NCI-H69 (cell line): Measurements from ENCODE around the gene CAMSAP2.

Source experiments
- DNase-seq: peaks from one replicate; lab custom pipeline; 2025; lab: John Stamatoyannopoulos, UW

The CAMSAP2 gene

DNA sequence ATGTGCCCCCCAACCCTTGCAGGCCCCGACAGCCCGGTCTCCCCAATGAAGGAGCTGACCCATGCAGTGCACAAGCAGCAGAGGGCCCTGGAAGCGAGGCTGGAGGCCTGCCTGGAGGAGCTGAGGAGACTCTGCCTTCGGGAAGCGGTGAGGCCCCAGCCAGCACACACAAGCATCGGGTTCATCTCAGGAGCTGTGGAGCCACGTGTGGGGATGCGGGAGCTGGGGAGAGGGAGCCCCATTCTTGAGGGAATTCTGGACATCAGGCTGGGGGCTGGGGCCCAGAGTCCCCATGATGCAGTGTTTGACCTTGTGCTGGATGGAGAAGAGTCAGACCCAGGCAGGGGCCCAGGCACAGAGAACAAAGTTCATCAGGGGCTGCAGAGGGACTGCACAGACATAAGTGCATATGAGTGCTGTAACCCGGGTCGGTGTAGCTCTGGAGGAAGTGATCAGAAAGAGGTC, 160.8 kb downstream of the CAMSAP2 start:
- no peak for DNase-seq

DNA sequence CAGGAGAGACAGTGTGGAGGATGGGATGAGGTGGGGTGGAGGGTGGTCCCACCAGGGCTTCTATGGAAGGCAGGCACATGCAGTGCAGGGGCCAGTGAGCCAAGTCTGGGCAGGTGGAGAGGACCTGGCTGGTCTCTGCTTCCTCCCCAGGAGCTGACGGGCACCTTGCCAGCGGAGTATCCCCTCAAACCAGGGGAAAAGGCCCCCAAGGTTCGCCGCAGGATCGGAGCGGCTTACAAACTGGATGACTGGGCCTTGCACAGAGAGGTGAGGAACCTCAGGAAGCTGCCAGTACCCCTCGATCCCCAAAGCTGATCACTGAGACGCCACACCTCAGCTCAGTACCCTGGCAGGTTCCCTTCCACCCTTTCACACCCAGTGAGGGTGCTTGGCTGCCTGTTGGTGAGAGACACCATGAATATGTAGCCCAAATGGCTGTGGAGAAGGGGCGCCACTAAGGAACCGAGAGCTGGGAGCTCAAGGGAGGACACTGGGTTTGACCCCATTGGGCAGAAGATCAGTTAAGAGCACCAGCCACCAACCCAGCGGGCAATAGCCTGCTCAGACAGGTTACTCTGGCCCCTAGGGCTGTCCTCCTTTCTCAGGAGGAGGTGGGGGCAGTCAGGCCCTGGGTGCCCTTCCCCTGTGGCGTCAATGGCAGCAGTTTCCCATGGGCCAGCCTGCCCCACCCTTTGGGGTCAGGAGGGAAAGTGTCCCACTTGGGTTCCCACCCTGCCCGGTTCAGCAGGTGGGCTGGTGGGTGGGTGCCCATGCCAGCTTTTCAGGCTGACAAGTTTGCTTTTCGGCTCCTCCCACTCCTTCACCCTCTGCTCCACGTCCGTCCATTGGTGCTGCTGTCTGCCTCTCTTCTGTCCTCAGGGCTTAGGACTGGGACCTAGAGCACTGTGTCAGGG, 161.5 kb downstream of the CAMSAP2 start:
- no peak for DNase-seq

DNA sequence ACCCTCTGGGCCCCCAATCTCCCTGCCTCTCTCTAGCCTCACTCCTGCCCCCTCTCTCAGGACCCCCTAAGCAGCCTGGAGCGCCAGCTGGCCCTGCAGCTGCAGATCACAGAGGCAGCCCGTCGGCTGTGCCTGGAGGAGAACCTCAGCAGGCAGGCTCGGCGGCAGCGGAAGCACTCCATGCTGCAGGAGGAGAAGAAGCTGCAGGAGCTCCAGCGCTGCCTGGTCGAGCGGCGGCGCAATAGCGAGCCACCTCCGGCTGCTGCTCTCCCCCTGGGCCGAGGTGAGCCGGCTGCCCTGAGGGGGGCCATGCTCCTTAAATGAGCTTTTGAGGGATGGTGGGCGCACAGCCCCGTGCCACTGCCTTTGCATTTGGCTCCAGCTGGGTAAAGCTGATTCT, 162.2 kb downstream of the CAMSAP2 start:
- DNase-seq, result peak; percentile 56

DNA sequence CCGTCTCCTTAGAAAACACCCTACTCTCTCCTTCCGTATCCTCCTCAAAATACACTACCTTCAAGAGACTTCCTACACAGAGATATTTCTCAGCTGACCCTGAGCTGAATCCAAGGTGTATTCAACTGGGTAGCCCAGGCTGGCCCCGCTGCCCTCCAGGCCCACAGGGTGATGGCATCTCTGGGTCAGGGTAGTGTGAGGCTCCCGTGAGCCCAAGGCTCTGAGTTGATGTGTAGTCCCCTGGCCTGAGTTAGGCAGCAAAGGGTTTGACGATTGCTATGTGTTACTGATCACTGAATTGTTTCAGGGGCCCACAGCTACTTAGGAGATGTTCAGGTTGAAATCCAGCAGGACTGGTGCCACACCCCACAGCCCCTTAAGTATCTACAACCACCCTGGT, 162.7 kb downstream of the CAMSAP2 start:
- DNase-seq, result no peak

DNA sequence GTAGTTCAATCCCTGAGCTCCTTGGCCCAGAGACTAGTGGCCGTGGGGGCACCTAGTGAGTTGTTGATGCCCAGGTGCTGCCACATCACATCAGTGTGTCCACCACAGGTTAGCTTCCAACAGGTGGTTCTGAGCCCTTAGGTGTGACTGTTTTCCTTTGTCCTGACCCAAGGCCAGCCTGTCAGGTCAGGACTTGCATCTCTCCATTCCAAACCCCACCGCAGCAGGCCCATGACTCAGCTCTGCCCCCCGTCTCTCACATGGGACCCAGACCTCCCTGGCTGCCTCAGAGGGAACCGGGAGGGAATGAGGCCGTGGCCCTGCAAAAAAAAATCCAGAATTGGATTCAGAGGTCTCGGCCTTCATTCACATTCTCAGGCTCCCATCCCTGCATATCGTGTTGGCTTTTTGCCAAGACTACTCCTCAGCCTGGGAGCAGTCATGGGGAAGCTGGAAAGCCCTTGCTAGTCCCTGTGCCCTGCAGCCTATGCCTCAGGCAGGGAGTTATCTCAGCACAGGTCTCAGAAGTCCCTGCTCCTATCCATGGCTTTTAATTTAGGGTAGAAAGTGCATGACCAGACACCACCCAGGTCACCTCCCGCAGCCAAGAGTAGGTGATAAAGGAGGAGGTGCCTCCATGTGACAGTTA, 163.2 kb downstream of the CAMSAP2 start:
- DNase-seq, result peak; percentile 42

DNA sequence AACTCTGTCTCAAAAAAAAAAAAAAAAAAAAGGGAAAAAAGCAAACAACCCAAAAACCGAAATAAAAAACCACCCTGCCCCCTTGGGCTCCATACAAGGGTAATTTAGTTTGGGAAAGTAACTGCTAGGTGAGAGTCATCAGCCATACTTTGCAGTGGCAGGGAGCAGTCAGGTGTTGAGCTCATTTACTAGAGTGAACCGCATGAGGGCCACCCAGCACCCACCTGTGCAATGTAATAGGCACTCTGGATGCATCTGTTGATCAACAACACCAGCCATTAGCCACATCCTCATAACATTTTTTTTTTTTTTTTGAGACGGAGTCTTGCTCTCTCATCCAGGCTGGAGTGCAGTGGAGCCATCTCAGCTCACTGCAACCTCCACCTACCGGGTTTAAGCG, 165.1 kb downstream of the CAMSAP2 start:
- DNase-seq, result no peak

DNA sequence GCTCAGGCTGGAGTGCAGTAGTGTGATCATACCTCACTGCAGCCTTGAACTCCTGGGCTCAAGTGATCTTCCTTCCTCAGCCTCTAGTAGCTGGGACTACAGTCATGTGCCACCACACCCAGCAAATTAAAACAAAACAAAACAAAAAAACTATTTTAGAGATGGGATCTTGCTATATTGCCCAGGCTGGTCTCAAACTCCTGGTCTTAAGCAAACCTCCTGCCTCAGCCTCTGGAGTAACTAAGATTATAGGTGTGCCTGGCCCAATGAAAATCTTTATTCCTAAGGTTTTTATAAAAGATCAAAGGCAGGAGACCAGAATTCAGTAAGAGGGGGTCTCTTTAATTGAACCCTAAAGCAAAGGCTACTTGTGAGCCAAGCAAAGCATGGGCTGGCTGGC, 166.1 kb downstream of the CAMSAP2 start:
- no peak for DNase-seq

DNA sequence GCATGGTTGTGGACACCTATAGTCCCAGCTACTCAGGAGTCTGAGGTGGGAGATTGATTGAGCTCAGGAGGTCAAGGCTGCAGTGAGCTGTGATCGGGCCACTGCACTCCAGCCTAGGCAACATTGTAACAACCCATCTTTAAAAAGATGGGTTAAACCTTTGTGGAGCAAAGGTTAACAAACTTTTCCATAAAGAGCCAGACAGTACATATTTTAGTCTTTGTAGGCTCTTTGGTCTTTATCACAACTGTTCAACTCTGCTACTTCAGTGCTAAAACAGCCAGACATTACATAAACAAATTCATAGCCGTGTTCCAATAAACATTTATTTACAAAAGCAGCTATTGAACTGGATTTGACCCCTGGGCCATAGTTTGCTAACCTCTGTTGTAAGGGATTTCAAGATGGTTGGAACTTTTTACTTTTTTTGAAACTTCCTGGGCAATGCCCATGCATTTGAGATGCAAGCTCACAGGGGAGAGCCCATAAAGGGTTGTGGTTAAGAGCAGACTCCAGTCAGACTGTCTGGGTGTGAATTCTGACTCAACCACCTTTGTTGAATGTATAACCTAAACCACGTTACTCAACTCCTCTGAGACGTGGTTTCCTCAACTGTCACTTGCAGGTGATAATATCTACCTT, 166.8 kb downstream of the CAMSAP2 start:
- DNase-seq, result no peak

DNA sequence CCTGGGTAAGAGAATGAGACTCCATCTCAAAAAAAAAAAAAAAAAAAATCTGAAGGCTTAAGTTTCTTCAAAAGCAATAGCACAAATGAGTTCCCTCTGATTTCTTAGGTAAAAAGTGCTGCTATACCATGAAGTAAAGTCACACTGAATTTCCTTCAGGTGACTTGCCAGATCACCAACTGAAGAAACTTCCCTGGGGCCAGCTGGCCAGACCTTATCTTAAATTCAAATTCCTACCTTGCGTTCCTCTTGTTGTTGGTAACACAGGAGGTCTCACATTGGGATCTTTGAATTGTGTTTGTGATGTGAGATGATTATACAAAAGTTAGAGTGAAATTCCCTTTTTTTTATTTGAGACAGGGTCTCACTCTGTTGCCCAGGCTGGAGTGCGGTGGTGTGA, 167.8 kb downstream of the CAMSAP2 start:
- DNase-seq, result no peak

DNA sequence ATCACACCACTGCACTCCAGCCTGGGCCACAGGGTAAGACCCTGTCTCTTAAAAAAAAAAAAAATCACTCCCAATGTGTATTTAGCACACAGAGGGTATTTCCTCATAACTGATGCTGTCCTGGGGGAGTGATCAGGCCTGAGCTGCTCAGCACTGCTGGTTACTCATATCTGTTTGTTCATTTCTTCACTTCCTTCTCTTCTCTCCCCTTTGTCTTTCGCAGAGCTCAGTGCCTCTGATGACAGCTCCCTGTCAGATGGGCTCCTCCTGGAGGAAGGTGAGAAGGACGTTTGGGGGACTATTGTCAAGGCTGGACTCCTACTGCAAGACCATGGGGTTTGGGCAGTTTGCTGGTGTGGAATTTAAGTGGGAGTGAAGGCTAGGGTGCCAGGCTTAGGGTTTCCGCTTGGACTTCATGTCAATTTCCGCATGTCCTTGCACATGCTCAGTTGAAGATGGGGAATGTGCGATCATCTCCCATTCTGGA, 169.0 kb downstream of the CAMSAP2 start:
- no peak for DNase-seq

DNA sequence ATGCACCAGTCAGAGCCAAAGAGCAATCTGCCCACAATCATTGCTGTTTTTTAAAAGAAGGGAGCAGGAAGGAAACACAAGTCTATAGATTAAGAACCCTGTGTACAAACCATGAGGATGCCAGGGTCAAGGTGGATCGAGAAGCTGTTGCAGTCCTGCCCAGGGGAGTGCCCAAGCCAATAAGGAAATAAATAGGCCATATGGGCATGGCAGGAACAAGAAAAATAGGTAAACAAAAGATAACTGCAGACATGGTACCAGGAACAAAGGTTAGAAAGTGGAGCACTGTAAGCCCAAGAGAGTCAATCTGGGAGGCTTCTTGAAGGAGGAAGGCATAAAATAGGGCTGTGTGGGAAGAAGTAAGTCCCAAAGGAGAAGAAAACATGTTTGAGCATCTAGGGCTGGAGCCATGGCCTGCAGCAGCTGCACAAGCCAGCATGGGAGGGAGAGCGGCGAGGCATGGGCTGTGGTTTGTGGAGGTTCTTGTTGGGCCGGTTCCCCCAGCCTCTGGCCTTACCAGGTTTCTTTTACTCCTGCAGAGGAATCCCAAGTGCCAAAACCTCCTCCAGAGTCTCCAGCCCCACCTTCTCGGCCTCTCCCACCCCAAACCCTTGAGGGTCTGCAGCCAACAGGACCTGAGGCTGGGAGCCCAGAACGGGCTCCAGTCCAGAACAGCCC, 169.6 kb downstream of the CAMSAP2 start:
- no peak for DNase-seq

DNA sequence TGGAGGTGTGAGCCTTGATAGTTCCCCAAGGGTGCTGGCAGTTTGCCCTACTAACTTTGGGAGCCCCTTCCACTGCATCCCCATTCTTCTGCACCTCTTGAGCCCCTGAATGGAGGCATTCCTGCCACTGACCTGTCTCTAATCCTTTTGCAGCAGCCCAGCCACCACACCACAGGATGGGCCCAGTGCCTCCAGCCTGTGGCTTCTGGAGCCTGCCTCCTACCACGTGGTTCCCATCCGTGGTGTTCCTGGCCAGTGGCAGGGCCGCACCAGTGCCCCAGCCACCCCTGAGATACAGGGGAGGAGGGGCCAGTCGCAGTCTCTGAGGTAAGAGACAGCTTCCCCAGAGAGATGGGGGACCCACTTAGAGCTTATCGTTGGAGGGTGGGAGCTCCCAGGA, 170.4 kb downstream of the CAMSAP2 start:
- DNase-seq, result no peak

DNA sequence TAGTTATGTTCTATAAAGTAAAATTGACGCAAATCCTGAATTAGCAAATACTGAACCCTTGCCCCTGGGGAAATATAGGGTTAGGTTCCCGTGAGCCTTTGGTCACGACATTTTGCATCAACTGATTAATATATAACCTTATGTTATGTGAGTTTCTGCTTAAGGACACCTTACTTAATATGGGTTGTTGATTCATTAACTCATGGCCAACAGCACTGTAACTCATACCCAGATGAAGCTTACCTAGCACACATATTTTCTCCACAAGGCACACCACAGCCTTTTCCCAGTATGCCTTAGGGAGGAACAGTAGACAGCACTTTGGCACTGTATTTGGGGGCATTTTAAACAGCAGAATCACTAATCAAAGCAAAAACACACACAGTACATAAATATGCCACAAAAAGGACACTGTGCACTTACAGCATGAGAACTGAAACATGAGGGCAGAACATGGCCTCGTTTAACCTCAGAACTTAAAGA, 171.1 kb downstream of the CAMSAP2 start:
- no peak for DNase-seq
